Cortex of kidney (tissue), 1 donor: ENCODE data around the gene LCTL.
"Not testable (repeated sequence)": the region's sequence is repeated elsewhere in the genome, so short reads cannot be mapped to it uniquely, and the experiment has no call there.

ENCODE experiments used
- DNase-seq: peaks from one replicate; lab custom pipeline; 2025; lab: John Stamatoyannopoulos, UW

LCTL gene

GRCh38 chr15:66591322-66591862 lies 25.6 kb upstream of the LCTL start:
- DNase-seq = no peak

GRCh38 chr15:66590435-66590834 lies 24.6 kb upstream of the LCTL start:
- no peak for DNase-seq

GRCh38 chr15:66589429-66589828 lies 23.6 kb upstream of the LCTL start:
- DNase-seq = not testable (repeated sequence)

GRCh38 chr15:66588971-66589370 lies 23.2 kb upstream of the LCTL start:
- no peak for DNase-seq

- DNase-seq = no peak
Measured at GRCh38 chr15:66588537-66588936, 22.7 kb upstream of the LCTL start.

DNA sequence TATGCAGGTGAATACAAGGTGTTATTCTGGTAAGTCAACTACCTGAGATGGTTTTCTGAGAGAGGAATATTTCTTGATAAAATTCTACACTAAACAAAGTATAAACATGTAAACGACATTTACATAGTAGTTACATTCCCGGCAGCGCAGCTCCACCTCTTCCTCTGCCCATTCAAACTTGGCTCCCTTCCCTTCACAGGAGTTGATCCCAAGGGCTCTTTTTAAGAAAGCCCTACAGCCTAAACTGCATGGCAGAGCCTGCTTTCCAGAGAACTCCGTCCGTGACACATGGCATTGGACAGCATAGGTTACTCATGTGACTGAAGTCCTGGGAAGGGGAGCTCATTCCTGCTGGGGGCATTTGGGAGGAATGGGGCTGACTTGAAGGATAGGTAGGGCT lies 22.0 kb upstream of the LCTL start:
- DNase-seq = no peak

DNA sequence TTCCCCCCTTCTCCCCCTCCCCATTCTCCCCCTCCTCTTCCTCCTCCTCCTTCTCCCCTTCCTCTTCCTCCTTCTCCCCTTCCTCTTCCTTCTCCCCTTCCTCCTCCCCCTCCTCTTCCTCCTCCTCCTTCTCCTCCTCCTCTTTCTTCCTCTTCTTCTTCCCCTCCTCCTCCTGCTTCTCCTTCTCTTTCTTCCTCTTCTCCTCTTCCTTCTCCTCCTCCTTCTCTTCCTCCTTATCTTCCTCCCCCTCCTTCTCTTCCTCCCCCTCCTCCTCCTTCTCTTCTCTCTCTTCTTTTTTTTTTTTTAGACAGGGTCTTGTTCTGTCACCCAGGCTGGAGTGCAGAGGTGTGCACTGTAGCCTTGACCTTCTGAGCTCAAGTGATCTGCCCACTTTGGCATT lies 21.2 kb upstream of the LCTL start:
- no peak for DNase-seq

DNA sequence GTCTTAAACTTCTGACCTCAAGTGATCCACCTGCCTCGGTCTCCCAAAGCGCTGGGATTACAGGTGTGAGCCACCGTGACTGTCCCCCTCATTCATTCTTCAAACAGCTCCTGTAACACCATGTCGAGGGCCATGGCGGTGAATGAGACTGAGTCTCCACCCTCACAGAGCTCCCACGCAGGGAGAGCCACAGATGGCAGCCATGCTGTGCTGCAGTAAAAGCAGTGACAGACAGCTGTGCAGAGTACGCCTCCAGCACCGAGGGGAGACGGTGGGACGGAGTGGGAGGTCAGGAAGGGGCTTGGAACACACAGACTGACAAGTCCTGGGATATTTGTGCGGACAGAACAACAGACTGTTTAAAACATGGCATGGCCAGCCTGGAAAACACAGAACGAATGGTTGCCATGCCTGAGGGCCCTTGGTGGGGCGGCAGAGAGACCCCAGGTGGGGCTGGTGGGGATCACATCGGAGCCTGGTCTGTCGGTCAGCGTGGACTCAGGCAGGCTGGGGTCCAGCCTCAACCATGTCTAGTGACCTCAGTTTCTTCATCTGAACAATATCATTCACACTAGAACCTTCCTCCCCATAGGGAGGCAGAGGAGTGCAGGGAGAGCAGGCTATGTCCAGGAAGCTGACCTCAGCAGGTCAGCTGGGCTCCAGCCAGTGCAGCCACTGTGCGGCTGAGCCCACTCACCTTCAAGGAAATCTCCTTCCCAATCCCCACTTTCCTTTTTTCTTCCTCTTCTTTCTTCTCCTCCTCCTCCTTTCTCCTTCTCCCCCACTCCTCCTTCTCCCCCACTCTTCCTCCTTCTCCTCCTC lies 20.6 kb upstream of the LCTL start:
- DNase-seq = no peak

- DNase-seq = no peak
Measured at GRCh38 chr15:66581972-66582537, 16.3 kb upstream of the LCTL start.

DNA sequence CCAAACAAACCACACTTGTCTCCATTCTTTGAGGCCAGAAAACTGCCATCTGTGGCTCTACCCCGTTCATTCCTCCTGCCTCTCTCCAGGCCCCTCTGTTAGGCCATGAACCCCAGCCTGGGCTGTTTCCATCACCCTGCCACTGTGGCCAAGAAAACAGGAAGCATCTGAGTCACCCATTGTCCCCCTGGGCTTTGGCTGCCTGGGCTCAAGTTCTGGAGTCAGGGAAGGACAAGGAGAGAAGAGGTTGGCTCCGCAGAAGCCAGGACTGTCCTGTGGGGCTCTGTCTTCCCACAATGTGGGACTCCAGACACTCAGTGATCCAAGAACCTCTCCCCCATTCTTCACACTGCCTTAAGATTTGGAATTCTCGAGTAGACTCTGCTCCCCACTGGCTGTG lies 14.8 kb upstream of the LCTL start:
- no peak for DNase-seq

- no peak for DNase-seq
Measured at GRCh38 chr15:66578286-66578875, 12.6 kb upstream of the LCTL start.

GRCh38 chr15:66574596-66574950 lies 8.8 kb upstream of the LCTL start:
- no peak for DNase-seq

- DNase-seq = no peak
Measured at GRCh38 chr15:66573719-66574595, 8.2 kb upstream of the LCTL start.

GRCh38 chr15:66573348-66573718 lies 7.5 kb upstream of the LCTL start:
- no peak for DNase-seq

DNA sequence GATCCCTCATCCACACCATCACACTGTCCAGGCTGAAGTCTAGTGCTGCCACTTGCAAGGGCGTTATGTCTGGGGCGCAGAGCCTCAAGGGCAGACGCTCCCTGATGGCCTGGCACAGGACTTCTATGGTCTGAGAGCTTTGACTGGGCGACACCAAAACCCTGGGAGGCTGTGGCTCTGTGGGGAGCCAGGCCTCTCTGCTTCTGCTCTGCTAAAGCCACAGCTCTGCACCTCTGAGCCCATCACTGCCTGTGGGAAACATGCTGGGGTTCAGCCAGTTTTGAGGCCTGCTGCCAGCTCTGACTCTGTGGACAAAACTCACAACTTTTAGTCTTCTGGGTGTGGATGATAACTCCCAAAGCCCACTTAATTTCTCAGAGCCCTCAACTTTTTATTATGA lies 6.3 kb upstream of the LCTL start:
- no peak for DNase-seq

- DNase-seq = no peak
Measured at GRCh38 chr15:66570842-66571478, 5.2 kb upstream of the LCTL start.

DNA sequence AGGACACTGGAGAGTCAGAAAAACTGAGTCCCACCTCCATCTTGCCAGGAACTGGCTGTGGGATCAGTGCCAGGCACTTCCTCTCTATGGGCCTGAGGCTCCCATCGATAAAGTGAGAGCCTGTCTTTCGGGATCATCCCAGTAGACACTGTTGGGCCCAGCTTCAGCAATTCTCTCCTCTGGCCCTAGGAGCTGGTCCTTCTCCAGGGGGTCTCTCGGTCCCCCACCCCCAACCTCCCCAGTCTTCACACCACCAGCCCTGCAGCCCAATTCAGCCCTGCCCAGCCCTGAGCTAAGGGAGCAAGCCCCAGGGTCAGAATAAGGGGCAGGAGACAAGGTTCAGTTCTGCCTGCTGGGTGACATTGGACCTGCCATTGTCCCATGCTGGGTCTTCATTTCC lies 4.5 kb upstream of the LCTL start:
- no peak for DNase-seq

- no peak for DNase-seq
Measured at GRCh38 chr15:66569461-66570137, 3.8 kb upstream of the LCTL start.

GRCh38 chr15:66567897-66568296 lies 2.1 kb upstream of the LCTL start:
- no peak for DNase-seq

- DNase-seq = no peak
Measured at GRCh38 chr15:66566963-66567531, 1.2 kb upstream of the LCTL start.

DNA sequence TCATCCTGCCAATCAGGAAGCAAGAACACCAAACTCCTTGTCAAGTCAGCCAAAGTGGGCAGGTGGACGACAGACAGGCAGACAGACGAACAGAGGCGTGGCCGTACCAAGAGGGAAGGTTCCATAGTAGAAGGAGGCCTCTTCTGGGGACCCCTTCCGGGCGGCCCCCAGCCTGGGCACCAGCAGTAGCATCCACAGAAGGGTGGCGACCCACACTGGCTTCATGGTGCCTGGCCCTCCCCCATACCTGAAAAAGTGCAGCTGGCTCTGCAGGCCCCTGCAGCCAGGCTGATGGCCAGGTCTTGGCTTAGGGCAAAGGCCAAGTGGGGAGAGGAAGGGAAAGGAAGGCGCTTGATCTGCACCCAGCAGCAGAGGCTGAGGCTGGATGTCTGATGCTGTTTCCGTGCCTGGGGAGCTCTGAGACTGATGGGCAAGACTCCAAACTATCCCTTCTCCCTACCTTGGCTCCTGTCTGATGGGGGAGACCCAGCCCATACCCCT lies 607 bp downstream of the LCTL start:
- no peak for DNase-seq
